Choroid plexus epithelial cell (primary cell): Measurements from ENCODE around the gene MBD4.
"Not testable (repeated sequence)": the region's sequence is repeated elsewhere in the genome, so short reads cannot be mapped to it uniquely, and the experiment has no call there.

Experiments
- DNase-seq: peaks from one replicate; pipeline ENCODE4 v3.0.0-alpha.2; 2010; ENCODE audit warnings: low read depth
- H3K4me3 ChIP-seq: 2 replicates; pipeline ENCODE4 v1.5.1; 2011; ENCODE audit warnings: low read depth, mild to moderate bottlenecking, control low read depth, low read length, moderate library complexity
- CTCF ChIP-seq: conservative IDR thresholded peaks from 2 replicates; pipeline ENCODE4 v1.5.1; 2011; ENCODE audit warnings: low read depth, mild to moderate bottlenecking, control low read depth, inconsistent platforms, low read length, moderate library complexity

Gene MBD4

DNA sequence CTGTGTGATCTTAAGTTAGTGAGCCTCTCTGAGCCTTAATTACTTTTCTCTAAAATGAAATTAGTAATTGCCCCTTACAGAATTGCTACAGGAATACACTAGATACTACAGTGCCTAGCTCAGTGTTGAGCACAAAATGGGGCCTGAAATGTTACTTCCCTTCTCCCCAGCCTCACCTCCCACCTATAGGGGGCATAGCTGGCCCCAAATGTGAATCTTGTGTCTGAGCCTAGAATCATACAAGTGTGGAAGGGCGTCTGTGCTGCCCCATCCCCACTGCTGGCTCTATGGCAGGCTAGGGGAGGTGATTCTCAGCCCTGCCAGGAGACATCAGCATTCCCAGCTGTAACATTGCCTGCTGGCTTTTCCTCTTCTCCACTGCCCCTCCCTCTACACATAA, 43.0 kb upstream of the MBD4 start:
- no peak overlapping the region for H3K4me3 ChIP-seq
- DNase-seq = no peak
- TF ChIP-seq CTCF = peak; percentile 29

DNA sequence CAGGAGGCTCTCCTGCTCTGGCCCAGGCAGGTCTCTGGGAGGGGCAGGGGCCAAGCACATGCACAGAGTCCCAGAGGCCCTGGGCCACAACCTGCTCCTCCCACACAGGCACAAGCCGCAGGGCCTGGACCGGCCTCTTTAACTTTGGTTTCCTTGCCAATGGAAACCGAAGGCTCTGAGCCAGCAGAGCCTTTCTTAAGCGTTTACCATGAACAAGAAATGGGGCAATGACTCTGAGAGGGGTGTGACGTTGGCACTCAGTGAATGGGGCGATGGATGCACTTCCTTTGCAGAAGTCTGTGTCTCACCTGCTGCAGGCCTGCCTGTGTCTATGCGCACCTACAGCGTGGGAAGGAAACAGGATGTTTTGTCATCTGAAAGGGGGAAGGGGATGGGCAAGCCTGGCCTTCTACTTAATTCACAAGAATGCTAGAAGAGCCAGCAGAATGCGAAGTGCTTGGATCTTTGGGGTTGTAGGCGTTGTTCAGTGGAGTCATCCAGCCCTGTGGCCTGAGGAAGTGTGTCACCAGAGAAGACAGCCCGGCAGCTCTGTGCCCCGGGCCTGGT, 42.1 kb upstream of the MBD4 start:
- no peak overlapping the region for H3K4me3 ChIP-seq
- DNase-seq = peak; percentile 23
- no peak for TF ChIP-seq CTCF

DNA sequence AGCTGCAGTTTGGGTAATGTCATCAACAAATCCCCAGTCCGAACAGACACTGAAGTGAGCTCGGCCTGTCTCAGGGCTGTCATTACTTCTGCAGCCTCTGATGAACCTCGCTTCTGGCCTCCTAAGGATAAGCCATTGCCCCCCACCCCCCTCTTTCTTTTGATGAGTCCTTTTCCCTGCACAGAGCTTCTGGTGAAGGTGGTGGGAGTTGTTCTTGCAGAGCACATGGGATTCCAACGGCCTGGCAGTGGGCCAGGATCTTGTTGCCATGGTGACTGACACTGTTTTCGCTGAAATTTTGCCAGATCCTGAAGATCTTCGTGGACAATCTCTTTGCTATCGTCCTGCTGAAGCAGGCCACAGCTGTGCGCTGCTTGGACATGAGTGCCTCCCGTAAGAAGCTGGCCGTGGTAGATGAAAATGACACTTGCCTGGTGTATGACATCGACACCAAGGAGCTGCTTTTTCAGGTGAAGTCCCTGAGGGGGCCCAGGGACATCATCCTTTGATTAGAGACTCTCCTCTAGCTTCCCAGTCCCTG, 41.5 kb upstream of the MBD4 start:
- H3K4me3 ChIP-seq = not testable (repeated sequence)
- peak; percentile 81 for DNase-seq

GRCh38 chr3:129476586-129476985, 36.8 kb upstream of the MBD4 start:
- no peak for TF ChIP-seq CTCF
- H3K4me3 ChIP-seq = no peak overlapping the region
- DNase-seq = no peak

DNA sequence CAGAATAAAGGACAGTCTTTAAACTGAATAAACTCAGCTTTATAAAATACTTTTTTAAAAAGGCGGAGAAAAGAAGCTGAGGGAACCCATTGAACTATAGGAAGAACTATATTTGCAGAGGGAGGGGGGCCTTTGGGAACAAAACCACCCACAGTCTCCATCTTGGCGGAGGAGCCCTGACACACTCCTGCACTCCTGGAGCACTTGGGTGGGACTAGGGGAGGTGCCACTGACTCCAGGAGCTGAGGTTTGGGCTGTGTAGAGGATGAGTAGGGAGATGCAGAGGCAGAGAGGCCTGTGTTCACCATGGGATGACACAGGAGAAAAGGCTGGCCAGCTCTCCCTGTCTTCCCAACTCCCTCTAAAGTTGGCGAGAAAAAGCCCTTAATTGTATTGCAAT, 36.1 kb upstream of the MBD4 start:
- TF ChIP-seq CTCF = no peak
- DNase-seq = no peak
- no peak overlapping the region for H3K4me3 ChIP-seq

DNA sequence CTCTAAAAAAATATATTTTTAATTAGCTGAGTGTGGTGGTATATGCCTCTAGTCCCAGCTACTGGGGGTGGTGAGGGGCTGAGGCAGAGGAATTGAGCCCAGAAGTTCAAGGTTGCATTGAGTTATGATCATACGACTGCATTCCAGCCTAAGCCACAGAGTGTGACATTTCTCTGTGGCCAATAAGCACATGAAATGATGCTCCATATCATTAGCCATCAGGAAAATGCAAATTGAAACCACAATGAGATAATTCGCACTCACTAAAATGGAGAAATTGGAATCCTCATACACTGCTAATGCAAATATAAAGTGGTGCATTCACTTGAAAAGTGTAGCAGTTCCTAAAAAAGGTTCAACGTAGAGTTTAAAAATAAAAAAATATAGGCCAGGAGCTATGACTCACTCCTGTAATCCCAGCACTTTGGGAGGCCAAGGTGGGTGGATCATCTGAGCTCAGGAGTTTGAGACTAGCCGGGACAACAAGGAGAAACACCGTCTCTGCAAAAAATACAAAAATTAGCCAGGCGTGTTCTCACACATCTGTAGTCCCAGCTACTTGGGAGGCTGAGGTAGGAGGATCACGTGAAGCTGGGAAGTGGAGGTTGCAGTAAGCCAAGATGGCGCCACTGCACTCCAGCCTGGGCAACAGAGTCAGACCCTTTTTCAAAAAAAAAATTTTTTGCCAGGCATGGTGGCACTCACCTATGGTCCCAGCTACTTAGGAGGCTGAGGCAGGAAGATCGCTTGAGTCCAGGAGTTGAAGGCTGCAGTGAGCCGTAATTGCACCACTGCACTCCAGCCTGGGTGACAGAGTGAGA, 35.4 kb upstream of the MBD4 start:
- DNase-seq = peak; percentile 15
- no peak overlapping the region for H3K4me3 ChIP-seq
- no peak for TF ChIP-seq CTCF

- TF ChIP-seq CTCF = no peak
- no peak overlapping the region for H3K4me3 ChIP-seq
- no peak for DNase-seq
Observed at GRCh38 chr3:129473769-129474152, 34.0 kb upstream of the MBD4 start.
